DOHH2 (cell line): ENCODE data around the gene EEPD1.

Experiments used
- CTCF ChIP-seq: fragments of 200-600 bp; sonication (generic); IDR thresholded peaks from one replicate; pipeline ENCODE4 v1.5.1; 2014; ENCODE audit warnings: antibody characterized with exemption, mild to moderate bottlenecking, low read depth, low read length; ENCODE audit not compliant: poor library complexity, severe bottlenecking
- EZH2phosphoT487 ChIP-seq: fragments of 200-600 bp; sonication (generic); IDR thresholded peaks from 2 replicates; pipeline ENCODE4 v1.6.1; 2017; ENCODE audit warnings: borderline replicate concordance, mild to moderate bottlenecking, antibody characterized with exemption, low read length, moderate library complexity, mixed read lengths

GRCh38 chr7:36226151-36226550 is 73.1 kb downstream of the EEPD1 start:
- TF ChIP-seq EZH2phosphoT487 (no peak), CTCF (no peak)
